CD4-positive, alpha-beta T cell (primary cell): ENCODE results near the gene PCDHGB3. TPM values are rescaled to one million over a fixed set of nuclear protein-coding genes. Genes with fewer than 3 reads are reported as not detected.
"Not testable (repeated sequence)": the region's sequence is repeated elsewhere in the genome, so short reads cannot be mapped to it uniquely, and the experiment has no call there.

ENCODE experiments used
- ATAC-seq: fragments of 200-7000 bp; cut with Tn5 transposase; one replicate; pipeline ENCODE4 v1.10.0; 2022; ENCODE audit warnings: mild to moderate bottlenecking; ENCODE audit not compliant: poor library complexity
- CTCF ChIA-PET: fragments of 350-600 bp; sonication (Branson Sonifier 250); formaldehyde crosslinking; loops from one replicate; lab custom pipeline; 2021; ENCODE audit warnings: antibody characterized with exemption, inconsistent platforms; lab: Charles Lee
- POLR2A ChIA-PET: fragments of 350-600 bp; sonication (Branson Sonifier 250); formaldehyde crosslinking; loops from one replicate; lab custom pipeline; 2021; ENCODE audit warnings: antibody characterized with exemption, inconsistent platforms; lab: Charles Lee
- DNase-seq, 14 experiments: peaks; one replicate each; pipeline ENCODE4 v3.0.0-alpha.2; 2013 to 2020; ENCODE audit warnings: mixed read lengths in 2 of 14
- H3K27ac ChIP-seq, 2 donors: one replicate each; pipeline versions ENCODE4 v1.5.1 to v1.7.0; 2013; ENCODE audit warnings: low read length in 2 of 2, low read depth in 1 of 2, mild to moderate bottlenecking in 1 of 2
- H3K27me3 ChIP-seq, 2 experiments: 1 replicate in 1 of 2; 2 replicates in 1 of 2; pipeline versions ENCODE4 v1.6.1 to v1.7.0; 2013; ENCODE audit warnings: low read length in 2 of 2, control low read depth in 1 of 2, mild to moderate bottlenecking in 1 of 2, moderate library complexity in 1 of 2; ENCODE audit not compliant: insufficient read depth in 2 of 2, control insufficient read depth in 1 of 2
- H3K36me3 ChIP-seq: one replicate; pipeline ENCODE4 v1.6.1; 2013; ENCODE audit warnings: low read length, control low read depth; ENCODE audit not compliant: insufficient read depth
- H3K4me1 ChIP-seq: one replicate; pipeline ENCODE4 v1.6.1; 2013; ENCODE audit warnings: low read length, control low read depth; ENCODE audit not compliant: insufficient read depth
- H3K4me3 ChIP-seq: one replicate; pipeline ENCODE4 v1.5.1; 2013; ENCODE audit warnings: mild to moderate bottlenecking, low read length, moderate library complexity
- H3K9me3 ChIP-seq, 2 experiments: 1 replicate in 1 of 2; 2 replicates in 1 of 2; pipeline versions ENCODE4 v1.6.1 to v1.7.0; 2013; ENCODE audit warnings: low read length in 2 of 2, mild to moderate bottlenecking in 2 of 2, control low read depth in 1 of 2, moderate library complexity in 1 of 2; ENCODE audit not compliant: control insufficient read depth in 1 of 2, insufficient read depth in 1 of 2
- H3K27ac Mint-ChIP-seq: one replicate; pipeline ENCODE4 v1.8.0; 2020; ENCODE audit warnings: mixed read lengths
- H3K27me3 Mint-ChIP-seq: one replicate; pipeline ENCODE4 v1.8.0; 2021; ENCODE audit warnings: mixed read lengths
- H3K36me3 Mint-ChIP-seq: one replicate; pipeline ENCODE4 v1.8.0; 2021; ENCODE audit warnings: low read depth, mixed read lengths
- H3K4me1 Mint-ChIP-seq: one replicate; pipeline ENCODE4 v1.8.0; 2021; ENCODE audit warnings: low read depth, mixed read lengths
- H3K4me3 Mint-ChIP-seq: one replicate; pipeline ENCODE4 v1.8.0; 2020; ENCODE audit warnings: mild to moderate bottlenecking, mixed read lengths
- H3K9me3 Mint-ChIP-seq: one replicate; pipeline ENCODE4 v1.8.0; 2020; ENCODE audit warnings: mixed read lengths
- intact Hi-C, 2 experiments: fragments of 100-400 bp; cut with DNase I in 1 of 2; cut with micrococcal nuclease in 1 of 2; formaldehyde crosslinking; loops; one replicate each; pipeline versions ENCODE4 v1.15.1 to v1.9.0; 2023 to 2025; cut with DNase I, micrococcal nuclease
- total RNA-seq, 174 experiments: library from RNA in 2 of 174; stranded (reverse) in 2 of 174; gene quantifications; one replicate each; pipeline ENCODE4 v1.2.3 and lab custom pipeline; 2021 to 2026
- TF ChIP-seq, protein P1 (sequence below): fragments of 200-600 bp; IDR thresholded peaks from one replicate; pipeline ENCODE4 v1.8.0; 2022; ENCODE audit warnings: antibody characterized with exemption, mild to moderate bottlenecking

PCDHGB3 gene
- total RNA-seq, 2 experiments from 2014 or later, result 0.11 to 0.28 TPM

DNA sequence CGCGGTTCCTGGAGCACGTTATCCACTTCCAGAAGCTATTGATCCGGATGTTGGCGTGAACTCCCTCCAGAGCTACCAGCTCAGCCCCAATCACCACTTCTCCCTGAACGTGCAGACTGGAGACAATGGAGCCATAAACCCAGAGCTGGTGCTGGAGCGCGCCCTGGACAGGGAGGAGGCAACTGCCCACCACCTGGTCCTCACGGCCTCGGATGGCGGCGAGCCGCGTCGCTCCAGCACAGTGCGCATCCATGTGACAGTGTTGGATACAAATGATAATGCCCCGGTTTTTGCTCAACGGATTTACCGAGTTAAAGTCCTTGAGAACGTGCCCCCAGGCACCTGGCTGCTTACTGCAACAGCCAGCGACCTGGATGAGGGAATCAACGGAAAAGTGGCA, 33.3 kb downstream of the PCDHGB3 start:
- TF ChIP-seq, protein P1, sequence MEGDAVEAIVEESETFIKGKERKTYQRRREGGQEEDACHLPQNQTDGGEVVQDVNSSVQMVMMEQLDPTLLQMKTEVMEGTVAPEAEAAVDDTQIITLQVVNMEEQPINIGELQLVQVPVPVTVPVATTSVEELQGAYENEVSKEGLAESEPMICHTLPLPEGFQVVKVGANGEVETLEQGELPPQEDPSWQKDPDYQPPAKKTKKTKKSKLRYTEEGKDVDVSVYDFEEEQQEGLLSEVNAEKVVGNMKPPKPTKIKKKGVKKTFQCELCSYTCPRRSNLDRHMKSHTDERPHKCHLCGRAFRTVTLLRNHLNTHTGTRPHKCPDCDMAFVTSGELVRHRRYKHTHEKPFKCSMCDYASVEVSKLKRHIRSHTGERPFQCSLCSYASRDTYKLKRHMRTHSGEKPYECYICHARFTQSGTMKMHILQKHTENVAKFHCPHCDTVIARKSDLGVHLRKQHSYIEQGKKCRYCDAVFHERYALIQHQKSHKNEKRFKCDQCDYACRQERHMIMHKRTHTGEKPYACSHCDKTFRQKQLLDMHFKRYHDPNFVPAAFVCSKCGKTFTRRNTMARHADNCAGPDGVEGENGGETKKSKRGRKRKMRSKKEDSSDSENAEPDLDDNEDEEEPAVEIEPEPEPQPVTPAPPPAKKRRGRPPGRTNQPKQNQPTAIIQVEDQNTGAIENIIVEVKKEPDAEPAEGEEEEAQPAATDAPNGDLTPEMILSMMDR, result no peak
- Histone ChIP-seq H3K36me3 (no peaks in the 10 kb centered on the region), H3K4me1 (no peaks in the 10 kb centered on the region), H3K9me3 (peaks cover 49 to 51% of the 10 kb centered on the region in 2 experiments), H3K4me3 (no peak overlapping the region), H3K27me3 (peaks cover 54 to 86% of the 10 kb centered on the region in 2 experiments), H3K27ac (no peak overlapping the region)
- intact Hi-C loops, result no loop called here
- DNase-seq (no peak), ATAC-seq (no peak)
- ChIA-PET CTCF (no interaction called here), POLR2A (no interaction called here)
- Mint-ChIP-seq H3K4me1 (peaks cover 7% of the 10 kb centered on the region), H3K4me3 (no peak overlapping the region), H3K36me3 (peaks cover 29% of the 10 kb centered on the region), H3K27ac (no peak overlapping the region), H3K27me3 (peaks cover 82% of the 10 kb centered on the region), H3K9me3 (peaks cover 7% of the 10 kb centered on the region)

DNA sequence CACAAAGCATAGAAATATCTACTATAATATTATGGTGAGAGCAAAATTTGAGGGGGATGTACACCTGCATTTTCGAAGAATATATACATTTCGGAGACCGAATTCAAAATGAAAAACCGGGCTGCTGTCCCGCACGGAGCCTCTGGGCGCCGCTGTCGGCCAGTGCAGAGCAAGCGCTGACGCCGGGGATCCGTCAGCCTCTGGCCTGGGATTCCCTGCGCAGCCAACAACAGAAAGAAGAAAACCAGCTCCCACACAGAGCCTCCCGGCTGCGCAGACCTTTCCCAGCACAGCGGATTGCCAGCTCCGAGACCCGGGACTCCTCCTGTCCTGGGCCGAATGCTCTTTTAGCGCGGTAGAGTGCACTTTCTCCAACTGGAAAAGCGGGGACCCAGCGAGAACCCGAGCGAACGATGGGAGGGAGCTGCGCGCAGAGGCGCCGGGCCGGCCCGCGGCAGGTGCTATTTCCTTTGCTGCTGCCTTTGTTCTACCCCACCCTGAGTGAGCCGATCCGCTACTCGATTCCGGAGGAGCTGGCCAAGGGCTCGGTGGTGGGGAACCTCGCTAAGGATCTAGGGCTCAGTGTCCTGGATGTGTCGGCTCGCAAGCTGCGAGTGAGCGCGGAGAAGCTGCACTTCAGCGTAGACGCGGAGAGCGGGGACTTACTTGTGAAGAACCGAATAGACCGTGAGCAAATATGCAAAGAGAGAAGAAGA, 37.9 kb downstream of the PCDHGB3 start, which contains the start of gene PCDHGB6:
Gene PCDHGB6 (plus strand): TSS at position 232 of the 716 bp plus-strand sequence. CDS start 182 bp downstream, at position 414.
- POLR2A ChIA-PET, result interaction anchor here (1.0 kb wide), 1 partner anchor 87 kb away, joined by 5 read pairs; the partner anchor contains the start of gene TAF7
- H3K4me3 ChIP-seq, result peak within 1 kb of the TSS; percentile 13
- H3K27ac Mint-ChIP-seq, H3K27ac ChIP-seq, intact Hi-C loops, H3K4me1 Mint-ChIP-seq, H3K4me1 ChIP-seq, H3K36me3 ChIP-seq: not testable (repeated sequence)
- TF ChIP-seq, protein P1, result peak; percentile 33
- CTCF ChIA-PET, result interaction anchor here (0.6 to 1.4 kb wide), 12 partner anchors 8 to 156 kb away, joined by 3 to 10 read pairs (median 3); partner anchors contain the start of genes PCDHGA11 and PCDHGB7
- DNase-seq (peak in 6 of 14 experiments; percentile 22 to 49 (median 42)), ATAC-seq (peak; percentile 59)
- H3K27me3 ChIP-seq, result peaks cover 68 to 86% of the 10 kb centered on the region in 2 experiments
- Mint-ChIP-seq H3K4me3 (peak within 1 kb of the TSS; percentile 56), H3K9me3 (peaks cover 13% of the 10 kb centered on the region), H3K36me3 (peaks cover 24% of the 10 kb centered on the region), H3K27me3 (peaks cover 79% of the 10 kb centered on the region)
- H3K9me3 ChIP-seq, result peaks cover 44 to 47% of the 10 kb centered on the region in 2 experiments

DNA sequence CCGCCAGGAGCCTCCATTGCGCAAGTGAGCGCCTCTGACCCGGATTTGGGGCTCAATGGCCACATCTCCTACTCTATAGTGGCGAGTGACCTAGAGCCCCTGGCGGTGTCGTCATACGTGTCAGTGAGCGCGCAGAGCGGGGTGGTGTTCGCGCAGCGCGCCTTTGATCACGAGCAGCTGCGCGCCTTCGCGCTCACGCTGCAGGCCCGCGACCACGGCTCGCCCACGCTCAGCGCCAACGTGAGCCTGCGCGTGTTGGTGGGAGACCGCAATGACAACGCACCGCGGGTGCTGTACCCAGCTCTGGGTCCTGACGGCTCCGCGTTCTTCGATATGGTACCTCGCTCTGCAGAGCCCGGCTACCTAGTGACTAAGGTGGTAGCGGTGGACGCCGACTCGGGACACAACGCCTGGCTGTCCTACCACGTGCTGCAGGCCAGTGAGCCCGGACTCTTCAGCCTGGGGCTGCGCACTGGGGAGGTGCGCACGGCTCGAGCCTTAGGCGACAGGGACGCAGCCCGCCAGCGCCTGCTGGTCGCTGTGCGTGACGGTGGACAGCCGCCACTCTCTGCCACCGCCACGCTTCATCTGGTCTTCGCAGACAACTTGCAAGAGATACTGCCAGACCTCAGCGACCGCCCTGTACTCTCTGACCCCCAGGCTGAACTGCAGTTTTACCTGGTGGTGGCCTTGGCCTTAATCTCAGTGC, 39.7 kb downstream of the PCDHGB3 start:
- DNase-seq, result no peak
- TF ChIP-seq, protein P1, result no peak
- Mint-ChIP-seq H3K4me1 (peaks cover 24% of the 10 kb centered on the region), H3K36me3 (peaks cover 29% of the 10 kb centered on the region), H3K27me3 (peaks cover 79% of the 10 kb centered on the region), H3K9me3 (peaks cover 14% of the 10 kb centered on the region), H3K27ac (no peak overlapping the region), H3K4me3 (no peak overlapping the region)
- peaks cover 37 to 49% of the 10 kb centered on the region in 2 experiments for H3K9me3 ChIP-seq
- peaks cover 12% of the 10 kb centered on the region for H3K4me1 ChIP-seq
- H3K4me3 ChIP-seq, result no peak overlapping the region
- no peak overlapping the region for H3K27ac ChIP-seq
- intact Hi-C loops, result loop anchor here (2.0 to 10.0 kb wide), 4 partner anchors 45 to 153 kb away; partner anchors contain the start of genes PCDHGA5 (in 1 of the 2) and TAF7 (in 1 of the 2)
- peaks cover 70 to 84% of the 10 kb centered on the region in 2 experiments for H3K27me3 ChIP-seq
- H3K36me3 ChIP-seq, result no peaks in the 10 kb centered on the region
- ChIA-PET POLR2A (no interaction called here), CTCF (no interaction called here)
- no peak for ATAC-seq
